GM21423 (cell line): Measurements from ENCODE around the gene PRKAR1B.
"Not testable (repeated sequence)": the region's sequence is repeated elsewhere in the genome, so short reads cannot be mapped to it uniquely, and the experiment has no call there.

Experiments used
- ATAC-seq: cut with Tn5 transposase; IDR thresholded peaks from one replicate; pipeline ENCODE4 v1.9.1; 2021; ENCODE audit warnings: mild to moderate bottlenecking, moderate library complexity; ENCODE audit not compliant: unreplicated experiment

PRKAR1B gene

DNA sequence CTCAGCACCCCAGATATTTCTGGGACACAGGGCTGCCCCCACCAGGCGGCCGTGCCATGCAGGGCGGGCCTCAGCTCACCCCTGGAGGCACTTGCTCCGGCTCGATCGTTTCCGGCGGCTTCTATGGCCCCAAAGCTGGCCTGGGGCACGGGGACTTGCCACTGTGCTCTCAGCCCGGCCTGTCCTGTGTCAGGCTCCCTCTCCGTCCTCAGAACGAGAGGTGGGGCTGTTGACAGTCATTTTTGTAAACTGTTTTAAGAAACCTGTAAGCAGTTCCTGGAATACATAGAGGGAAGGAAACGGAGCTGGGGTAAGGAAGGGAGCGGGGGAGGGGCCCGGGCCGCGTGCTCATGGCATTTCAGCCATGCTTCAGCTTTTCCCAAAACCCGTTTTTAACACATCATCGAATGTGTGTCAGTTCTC lies 30.7 kb upstream of the PRKAR1B start:
- no peak for ATAC-seq

DNA sequence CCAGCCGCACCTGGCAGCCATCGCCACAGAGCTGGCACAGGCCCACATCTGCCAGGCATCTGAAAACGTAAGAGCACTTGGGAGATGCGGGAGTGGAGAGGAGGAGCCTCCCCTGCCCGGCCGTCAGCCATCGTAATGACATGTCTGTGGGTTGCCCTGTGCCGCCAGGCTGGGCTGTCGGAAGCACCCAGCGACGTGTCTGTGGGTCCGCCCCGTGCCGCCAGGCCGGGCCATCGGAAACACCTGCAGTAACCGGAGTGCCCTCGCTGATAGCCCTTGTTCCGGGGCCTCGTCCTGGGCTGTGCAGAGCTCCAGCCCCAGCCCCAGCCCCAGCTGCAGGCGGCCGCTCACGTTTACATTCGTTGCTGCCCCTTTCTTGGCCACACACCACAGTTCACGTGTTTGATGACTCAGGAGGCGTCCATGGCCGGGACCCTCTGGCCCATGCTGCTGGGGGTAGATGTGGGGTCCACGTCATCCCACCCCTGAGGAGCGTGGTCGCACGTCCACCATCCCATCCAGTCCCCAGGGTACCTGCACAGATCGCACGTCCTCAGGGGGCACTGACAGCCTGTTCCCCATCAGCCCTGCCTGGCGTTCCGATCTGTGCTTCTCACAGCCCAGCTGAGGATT lies 30.0 kb upstream of the PRKAR1B start:
- ATAC-seq, result no peak

DNA sequence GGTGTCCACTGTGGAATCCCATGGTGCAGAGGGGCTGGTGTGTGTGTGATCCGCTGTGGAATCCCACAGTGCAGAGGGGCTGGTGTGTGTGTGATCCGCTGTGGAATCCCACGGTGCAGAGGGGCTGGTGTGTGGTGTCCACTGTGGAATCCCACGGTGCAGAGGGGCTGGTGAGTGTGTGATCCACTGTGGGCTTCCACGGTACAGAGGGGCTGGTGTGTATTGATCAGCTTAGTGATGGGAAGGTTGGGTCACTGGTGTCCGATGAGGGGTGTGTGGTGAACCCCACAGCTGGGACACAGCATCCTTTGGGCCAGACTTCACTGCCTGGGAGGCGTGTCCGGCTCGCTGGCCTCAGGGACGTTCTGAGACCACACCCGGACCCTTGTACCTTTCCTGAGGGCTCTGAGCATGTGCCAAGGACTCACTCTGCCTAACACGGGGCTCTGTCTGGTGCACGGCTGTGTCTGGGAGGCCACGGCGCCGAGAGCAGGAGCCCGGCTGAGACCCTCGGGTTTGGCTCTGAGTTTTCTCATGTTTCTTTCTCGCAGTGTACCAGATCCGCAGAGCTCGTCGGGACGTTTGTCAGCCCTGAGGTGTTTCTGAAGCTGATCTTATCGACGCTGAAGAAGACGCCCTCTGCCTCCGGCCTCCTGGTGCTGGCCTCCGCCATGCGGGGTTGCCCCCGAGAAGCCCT lies 29.3 kb upstream of the PRKAR1B start:
- no peak for ATAC-seq

DNA sequence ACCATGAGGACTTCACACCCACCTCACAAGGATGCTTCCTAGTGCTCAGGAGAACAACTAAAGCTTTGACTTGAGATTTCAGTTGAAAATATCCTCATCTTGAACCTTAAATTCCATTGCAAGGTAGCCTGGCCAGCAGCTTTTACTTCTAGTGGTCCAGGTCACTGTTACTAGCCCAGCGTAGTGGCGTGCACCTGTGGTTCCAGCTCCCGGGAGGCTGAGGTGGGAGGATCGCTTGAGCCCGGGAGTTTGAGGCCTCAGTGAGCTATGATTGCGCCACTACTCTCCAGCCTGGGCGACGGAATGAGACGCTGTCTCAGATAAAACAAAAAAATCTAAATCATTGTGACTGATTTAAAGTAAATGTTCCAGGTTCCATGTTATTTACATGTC lies 28.3 kb upstream of the PRKAR1B start:
- no peak for ATAC-seq

DNA sequence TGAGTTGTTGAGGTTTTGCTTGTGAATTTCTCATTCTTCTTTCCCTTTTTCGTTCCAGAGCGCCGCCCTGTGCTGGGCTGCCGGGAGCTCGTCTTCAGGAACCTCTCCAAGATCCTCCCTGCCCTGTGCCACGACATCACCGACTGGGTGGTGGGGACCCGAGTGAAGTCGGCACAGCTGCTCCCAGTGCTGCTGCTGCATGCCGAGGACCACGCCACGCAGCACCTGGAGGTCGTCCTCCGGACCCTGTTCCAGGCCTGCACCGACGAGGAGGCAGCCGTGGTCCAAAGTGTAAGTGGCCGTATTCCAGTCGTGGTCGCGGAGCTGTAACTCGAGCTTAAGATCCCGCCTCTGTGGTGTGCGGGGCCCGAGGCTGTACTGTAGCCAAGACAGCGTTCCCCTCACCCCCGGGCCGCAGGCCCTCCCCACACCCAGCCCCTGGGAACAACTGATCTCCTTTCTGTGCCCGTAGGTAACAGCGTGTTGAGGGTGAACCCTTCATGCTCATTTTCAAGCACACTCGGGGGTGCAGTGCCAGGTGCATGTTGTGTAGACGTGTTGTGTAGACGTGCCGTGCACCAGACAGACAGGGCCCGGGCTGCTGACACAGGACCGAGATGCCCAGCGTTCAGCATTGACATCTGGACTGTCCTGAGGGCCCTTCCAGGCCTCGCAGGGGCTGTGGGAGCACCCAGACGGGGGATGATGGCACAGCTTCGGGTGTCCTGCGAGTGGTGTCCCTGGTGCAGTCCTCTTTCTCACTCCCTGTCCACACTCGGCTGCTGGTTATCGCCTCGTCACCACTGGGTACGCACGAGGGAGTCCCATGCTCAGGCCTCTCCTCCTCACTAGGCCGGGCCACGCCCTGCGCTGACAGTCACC lies 27.7 kb upstream of the PRKAR1B start:
- ATAC-seq, result no peak

DNA sequence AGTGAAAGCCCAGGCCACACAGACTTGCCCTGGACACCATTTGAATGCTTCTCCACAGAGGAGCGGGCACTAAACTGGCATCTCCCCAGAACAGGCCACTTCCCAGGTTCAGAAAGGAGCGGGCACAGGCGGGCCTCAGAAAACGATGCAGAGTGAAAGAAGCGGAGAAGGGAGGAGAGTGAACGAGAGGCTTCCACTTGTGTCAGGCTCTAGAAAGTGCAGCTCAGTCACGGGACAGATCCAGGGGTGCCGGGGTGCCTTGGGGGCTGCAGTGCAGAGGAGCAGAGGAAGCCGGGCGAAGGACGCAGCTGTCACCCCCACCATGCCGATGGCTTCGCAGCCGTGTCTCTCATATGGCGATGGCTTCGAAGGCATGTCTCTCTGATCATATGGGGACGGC lies 26.1 kb upstream of the PRKAR1B start:
- ATAC-seq, result no peak

DNA sequence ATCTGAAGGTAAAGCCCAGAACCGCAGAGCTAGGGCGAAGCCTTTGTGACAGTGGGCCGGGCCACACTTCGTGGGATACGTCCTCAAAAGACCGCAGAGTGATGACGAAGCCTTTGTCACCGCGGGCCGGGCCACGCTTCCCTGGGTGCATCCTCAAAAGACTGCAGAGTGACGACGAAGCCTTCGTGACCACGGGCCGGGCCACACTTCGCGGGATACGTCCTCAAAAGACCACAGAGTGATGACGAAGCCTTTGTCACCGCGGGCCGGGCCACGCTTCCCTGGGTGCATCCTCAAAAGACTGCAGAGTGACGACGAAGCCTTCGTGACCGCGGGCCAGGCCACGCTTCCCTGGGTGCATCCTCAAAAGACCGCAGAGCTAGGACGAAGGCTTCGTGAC lies 25.2 kb upstream of the PRKAR1B start:
- ATAC-seq, result not testable (repeated sequence)

DNA sequence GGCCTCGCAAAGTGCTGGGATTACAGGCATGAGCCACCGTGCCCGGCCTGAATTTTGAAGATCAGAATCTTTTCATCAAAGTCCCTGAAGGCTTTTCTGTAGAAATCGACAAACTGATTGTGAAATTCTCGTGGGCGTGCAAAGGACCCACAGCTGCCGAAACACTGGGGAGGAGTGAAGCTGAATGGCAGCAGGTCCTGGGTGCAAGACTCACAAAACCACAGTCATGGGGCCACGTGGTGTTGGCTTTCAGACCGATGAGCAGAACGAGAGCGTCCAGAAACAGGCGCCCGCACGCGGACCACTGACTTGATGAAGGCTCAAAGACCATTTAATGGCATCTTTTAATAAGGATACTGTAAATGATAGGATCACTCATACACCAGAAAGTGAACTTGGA lies 24.7 kb upstream of the PRKAR1B start:
- no peak for ATAC-seq

DNA sequence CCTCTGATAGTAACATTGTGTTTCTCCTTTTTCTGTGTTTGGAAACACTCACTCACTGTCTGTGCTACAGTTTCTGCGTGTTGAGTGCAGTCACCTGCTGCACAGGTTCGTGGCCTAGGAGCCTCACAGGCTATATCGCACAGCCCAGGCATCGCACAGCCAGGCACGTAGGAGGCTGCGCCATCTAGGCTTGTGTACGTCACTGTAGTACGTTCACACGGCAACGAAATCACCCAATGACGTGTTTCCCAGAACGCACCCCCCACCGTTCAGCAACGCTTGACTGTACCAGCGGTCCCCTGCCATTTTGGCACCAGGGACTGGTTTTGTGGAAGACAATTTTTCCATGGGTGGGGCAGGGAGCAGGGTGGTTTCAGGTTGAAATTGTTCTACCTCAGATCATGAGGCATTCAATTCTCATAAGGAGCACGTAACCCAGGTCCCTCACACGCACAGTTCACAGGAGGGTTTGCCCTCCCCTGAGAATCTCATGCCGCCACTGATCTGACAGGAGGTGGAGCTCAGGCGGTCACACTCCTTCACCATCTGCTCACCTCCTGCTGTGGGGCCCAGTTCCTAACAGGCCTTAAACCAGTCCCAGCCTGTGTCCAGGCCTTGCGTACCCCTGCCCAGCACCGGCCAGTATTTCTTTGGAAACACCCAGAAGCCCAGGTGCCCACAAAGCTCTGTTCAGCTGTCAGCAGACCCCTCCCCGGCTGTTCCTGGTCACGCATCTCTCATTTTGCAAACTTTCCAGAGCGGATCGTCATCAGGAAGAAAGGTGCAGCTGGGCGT lies 23.2 kb upstream of the PRKAR1B start:
- ATAC-seq, result no peak

DNA sequence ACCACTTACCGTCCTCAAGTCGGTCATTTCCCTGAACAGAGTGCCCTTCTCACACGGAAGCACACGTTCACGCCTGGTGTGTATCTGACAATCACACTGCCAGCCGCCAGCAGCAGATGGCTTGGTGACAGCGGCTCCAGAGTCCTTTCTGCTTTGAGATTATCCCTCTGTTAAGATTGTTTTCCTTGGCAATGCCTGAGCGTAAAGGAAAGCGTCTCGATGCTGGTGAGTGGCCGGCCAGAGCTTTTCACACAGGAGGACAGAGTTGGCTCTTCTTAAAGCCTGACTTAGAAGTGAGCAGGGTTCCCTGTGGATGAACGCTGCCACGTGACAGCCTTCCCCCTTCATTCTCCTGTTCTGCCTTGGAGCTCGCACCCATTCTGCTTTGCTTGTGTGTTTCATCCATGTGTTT lies 22.1 kb upstream of the PRKAR1B start:
- no peak for ATAC-seq

DNA sequence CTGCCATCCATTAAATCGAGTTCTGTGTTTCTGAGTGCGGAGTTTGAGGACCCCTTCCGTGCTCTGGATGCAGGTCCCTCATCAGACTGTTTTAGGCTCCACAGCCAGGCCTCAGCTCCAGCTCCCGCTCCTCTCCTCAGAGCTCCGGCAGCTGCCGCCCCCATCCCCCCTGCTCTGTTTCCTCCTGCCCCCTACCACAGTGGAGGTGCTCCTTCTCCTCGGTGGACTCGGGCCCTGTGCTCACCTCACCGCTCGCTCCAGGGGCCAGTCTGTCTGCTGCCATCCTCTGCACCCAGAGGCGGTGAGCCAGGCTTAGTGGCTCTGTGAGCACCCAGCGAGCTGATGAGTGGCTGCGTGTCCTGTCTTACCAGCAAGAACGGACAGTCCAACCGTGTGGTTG lies 21.4 kb upstream of the PRKAR1B start:
- ATAC-seq, result no peak

DNA sequence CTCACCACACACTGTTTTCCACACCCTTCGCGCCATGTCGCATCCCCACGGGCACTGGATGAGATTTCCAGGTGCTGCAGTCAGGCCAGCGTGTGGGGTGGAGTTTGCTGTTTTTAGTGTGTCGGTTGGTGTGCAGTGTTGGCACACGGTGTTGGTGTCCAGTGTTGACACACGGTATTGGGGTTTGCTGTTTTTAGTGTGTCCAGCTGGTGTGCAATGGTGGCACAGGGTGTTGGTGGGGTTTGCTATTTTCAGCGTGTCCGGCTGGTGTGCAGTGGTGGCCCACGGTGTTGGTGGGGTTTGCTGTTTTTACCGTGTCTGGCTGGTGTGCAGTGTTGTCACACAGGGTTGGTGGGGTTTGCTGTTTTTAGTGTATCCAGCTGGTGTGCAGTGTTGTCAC lies 20.1 kb upstream of the PRKAR1B start:
- ATAC-seq, result no peak

DNA sequence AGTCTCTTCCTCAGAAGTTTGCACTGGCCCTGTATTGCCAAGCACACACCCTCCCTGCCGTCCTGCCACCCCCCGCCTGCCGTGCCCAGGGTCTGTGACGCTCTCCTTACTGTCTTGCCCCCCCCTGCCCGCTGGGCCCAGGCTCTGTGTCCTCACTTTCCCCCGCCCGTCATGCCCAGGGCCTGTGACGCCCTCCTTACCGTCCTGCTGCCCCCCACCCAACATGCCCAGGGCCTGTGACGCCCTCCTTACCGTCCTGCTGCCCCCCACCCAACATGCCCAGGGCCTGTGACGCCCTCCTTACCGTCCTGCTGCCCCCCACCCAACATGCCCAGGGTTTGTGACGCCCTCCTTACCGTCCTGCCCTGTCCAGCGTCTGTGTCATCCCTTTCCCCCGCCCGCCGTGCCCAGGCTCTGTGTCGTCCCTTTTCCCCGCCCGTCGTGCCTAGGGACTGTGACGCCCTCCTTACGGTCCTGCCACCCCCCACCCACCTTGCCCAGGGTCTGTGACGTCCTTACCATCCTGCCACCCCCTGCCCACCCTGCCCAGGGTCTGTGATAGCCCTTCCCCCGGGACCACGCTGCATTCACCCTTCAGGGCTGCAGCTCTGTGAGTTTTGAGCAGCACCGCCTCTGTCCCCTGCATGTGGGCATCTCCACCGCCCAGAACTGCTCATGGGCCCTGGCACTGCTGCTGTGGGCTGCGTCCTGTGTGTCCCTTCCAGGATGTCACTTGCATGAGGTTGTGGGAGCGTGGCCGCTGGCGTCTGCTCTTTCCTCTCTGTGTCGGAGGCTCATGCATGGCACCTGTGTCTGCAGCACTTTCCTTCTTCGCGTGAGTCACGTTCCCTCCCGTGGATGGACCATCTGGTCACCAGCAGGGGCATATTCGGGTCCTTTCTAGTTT lies 19.3 kb upstream of the PRKAR1B start:
- no peak for ATAC-seq

DNA sequence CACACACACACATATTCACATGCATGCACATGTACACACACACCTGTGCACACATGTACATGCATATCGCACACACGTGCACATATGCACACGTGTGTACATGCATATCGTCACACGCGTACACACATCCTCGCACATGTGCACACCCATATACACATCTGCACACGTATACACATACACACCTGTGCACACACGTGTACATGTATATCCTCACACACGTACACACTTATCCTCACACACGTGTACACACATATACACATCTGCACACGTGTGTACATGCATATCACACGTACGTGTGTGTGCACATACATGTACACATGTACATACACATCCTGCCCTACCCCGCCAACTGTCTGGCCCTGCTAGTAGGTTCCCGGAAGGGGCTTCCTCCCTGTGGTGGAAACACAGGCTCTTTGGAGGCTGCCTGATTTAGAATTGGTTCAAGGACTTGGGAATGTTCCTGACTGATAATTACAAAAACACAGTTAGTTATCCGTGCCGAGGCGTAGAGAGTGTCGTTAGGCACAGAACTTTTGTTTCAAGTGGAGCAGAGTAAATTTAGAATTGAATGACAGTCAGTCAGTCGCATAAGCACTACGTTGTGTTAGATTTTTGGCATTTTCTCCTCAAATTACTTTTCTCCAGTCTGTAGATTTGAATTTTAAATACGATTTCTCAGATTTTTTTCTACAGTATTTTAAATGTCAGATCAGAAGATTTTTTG lies 18.5 kb upstream of the PRKAR1B start:
- no peak for ATAC-seq

DNA sequence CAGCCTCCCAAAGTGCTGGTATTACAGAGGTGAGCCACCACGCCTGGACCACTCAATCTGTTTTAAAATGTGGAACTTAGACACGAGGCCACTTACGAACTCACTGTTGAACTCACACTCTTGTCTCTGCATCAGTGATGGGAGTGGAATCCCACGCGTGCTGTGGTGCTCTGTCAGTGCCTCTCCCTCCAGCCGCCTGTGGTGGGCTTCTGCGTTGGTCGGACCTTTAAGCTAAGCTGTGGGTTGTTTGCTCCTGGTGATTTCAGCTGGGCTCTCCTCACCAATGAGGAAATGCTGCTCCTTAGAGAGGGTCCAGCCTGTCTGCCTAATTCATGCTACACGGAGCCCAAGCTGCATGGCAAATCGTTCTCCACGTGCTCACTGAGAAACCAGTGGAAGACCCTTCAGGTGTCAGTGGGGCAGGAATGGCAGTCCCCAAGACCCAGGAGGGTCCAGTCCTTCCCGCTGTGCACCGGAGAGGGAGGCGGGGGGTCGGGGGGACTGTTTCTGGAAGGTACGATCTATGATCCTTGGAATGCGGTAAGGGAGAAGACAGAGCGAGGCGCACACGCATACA lies 17.9 kb upstream of the PRKAR1B start:
- ATAC-seq, result no peak

DNA sequence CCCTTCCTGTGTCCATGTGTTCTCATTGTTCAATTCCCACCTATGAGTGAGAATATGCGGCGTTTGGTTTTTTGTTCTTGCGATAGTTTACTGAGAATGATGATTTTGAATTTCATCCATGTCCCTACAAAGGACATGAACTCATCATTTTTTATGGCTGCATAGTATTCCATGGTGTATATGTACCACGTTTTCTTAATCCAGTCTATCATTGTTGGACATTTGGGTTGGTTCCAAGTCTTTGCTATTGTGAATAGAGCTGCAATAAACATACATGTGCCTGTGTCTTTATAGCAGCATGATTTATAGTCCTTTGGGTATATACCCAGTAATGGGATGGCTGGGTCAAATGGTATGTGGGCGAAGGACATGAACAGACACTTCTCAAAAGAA lies 17.0 kb upstream of the PRKAR1B start:
- ATAC-seq, result not testable (repeated sequence)

DNA sequence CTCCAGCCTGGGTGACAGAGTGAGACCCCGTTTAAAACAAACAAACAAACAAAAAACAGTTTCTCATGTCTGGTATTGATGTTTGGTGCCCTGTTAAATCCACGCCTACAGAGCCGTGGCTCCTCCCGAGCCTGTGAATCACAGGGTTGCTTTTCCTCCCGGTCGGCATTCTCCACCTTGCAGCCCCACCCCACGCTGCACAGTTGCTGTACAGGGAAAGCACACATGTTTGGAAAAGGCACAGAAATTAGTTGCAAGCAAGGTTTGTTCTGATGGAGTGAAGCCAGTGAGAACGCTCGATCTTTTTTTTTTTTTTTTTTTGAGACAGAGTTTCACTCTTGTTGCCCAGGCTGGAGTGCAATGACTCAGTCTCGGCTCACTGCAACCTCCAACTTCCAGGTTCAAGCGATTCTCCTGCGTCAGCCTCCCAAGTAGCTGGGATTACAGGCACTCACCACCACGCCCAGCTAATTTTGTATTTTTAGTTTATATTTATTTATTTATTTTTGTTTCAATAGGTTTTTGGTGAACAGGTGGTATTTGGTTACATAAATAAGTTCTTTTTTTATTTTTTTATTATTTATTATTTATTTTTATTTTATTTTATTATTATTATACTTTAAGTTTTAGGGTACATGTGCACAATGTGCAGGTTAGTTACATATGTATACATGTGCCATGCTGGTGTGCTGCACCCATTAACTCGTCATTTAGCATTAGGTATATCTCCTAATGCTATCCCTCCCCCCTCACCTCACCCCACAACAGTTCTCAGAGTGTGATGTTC lies 16.5 kb upstream of the PRKAR1B start:
- not testable (repeated sequence) for ATAC-seq

DNA sequence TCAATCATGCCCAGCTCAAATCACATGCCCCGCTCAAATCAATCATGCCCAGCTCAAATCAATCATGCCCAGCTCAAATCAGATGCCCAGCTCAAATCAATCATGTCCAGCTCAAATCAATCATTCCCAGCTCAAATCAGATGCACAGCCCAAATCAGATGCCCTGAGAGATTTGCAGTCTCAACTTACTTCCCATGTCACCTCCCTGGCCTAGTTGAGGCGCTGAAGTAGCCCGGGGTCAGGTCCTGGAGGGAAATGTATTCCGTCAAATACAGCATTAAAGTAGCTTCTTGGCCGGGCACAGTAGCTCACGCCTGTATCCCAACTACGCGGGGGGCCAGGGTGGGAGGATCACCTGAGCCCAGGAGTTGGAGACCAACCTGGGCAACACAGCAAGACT lies 15.7 kb upstream of the PRKAR1B start:
- no peak for ATAC-seq
